ENCODE data around the gene CNST. TPM values are rescaled to one million over a fixed set of nuclear protein-coding genes. Genes with fewer than 3 reads are reported as not detected.

Gene CNST
- total RNA-seq, 1 experiment from 2014 or later, result 14.8 TPM

- intact Hi-C loops (cut with micrococcal nuclease; ENCODE audit: unreplicated experiment), result no loop called here
- no peaks in the 10 kb centered on the region for H3K4me1 ChIP-seq
- H3K4me3 ChIP-seq (ENCODE audit: low read depth, low read length), result no peak overlapping the region
- no TSS peak for BruUV-seq (replicated peaks)
- Mint-ChIP-seq H3K4me1 (ENCODE audit: low read depth, unreplicated experiment) (no peaks in the 10 kb centered on the region), H3K4me3 (ENCODE audit: unreplicated experiment) (no peak overlapping the region), H3K27me3 (ENCODE audit: insufficient read depth, unreplicated experiment) (no peaks in the 10 kb centered on the region), H3K27ac (ENCODE audit: unreplicated experiment) (no peak overlapping the region), H3K36me3 (ENCODE audit: insufficient read depth, unreplicated experiment) (peaks cover 6% of the 10 kb centered on the region), H3K9me3 (ENCODE audit: unreplicated experiment) (no peaks in the 10 kb centered on the region)
- no peak for TF ChIP-seq CTCF (IDR thresholded peaks at IDR 0.05; ENCODE audit: insufficient read depth in 1 of 2, low read depth in 1 of 2, low read length in 1 of 2, severe bottlenecking in 1 of 2, unreplicated experiment in 1 of 2)
- no peaks in the 10 kb centered on the region for H3K36me3 ChIP-seq (ENCODE audit: control insufficient read depth, insufficient read depth, low read length)
- CTCF ChIA-PET, result no interaction called here
- H3K9me3 ChIP-seq, result no peaks in the 10 kb centered on the region
- H3K27me3 ChIP-seq (replicated peaks; ENCODE audit: control insufficient read depth, insufficient read depth, low read length), result no peaks in the 10 kb centered on the region
- DNase-seq, result no peak
- POLR2A ChIA-PET, result no interaction called here
Observed at GRCh38 chr1:246618240-246618808, 52.1 kb downstream of the CNST start.

- no peak overlapping the region for H3K4me3 ChIP-seq (ENCODE audit: low read depth, low read length)
- CTCF ChIA-PET, result no interaction called here
- Mint-ChIP-seq H3K4me3 (ENCODE audit: unreplicated experiment) (no peak overlapping the region), H3K4me1 (ENCODE audit: low read depth, unreplicated experiment) (no peaks in the 10 kb centered on the region), H3K9me3 (ENCODE audit: unreplicated experiment) (no peaks in the 10 kb centered on the region), H3K27me3 (ENCODE audit: insufficient read depth, unreplicated experiment) (no peaks in the 10 kb centered on the region), H3K36me3 (ENCODE audit: insufficient read depth, unreplicated experiment) (no peaks in the 10 kb centered on the region), H3K27ac (ENCODE audit: unreplicated experiment) (no peak overlapping the region)
- intact Hi-C loops (cut with micrococcal nuclease; ENCODE audit: unreplicated experiment), result no loop called here
- no peak for DNase-seq
- H3K36me3 ChIP-seq (ENCODE audit: control insufficient read depth, insufficient read depth, low read length), result no peaks in the 10 kb centered on the region
- TF ChIP-seq CTCF (IDR thresholded peaks at IDR 0.05; ENCODE audit: insufficient read depth in 1 of 2, low read depth in 1 of 2, low read length in 1 of 2, severe bottlenecking in 1 of 2, unreplicated experiment in 1 of 2), result no peak
- no peaks in the 10 kb centered on the region for H3K4me1 ChIP-seq
- BruUV-seq (replicated peaks), result no TSS peak
- H3K27me3 ChIP-seq (replicated peaks; ENCODE audit: control insufficient read depth, insufficient read depth, low read length), result no peaks in the 10 kb centered on the region
- no peaks in the 10 kb centered on the region for H3K9me3 ChIP-seq
- POLR2A ChIA-PET, result no interaction called here
Observed at GRCh38 chr1:246622035-246622652, 55.9 kb downstream of the CNST start.

- Mint-ChIP-seq H3K27ac (ENCODE audit: unreplicated experiment) (no peak overlapping the region), H3K4me1 (ENCODE audit: low read depth, unreplicated experiment) (no peaks in the 10 kb centered on the region), H3K36me3 (ENCODE audit: insufficient read depth, unreplicated experiment) (no peaks in the 10 kb centered on the region), H3K9me3 (ENCODE audit: unreplicated experiment) (no peaks in the 10 kb centered on the region), H3K4me3 (ENCODE audit: unreplicated experiment) (no peak overlapping the region), H3K27me3 (ENCODE audit: insufficient read depth, unreplicated experiment) (no peaks in the 10 kb centered on the region)
- Histone ChIP-seq H3K4me3 (ENCODE audit: low read depth, low read length) (no peak overlapping the region), H3K9me3 (no peaks in the 10 kb centered on the region), H3K4me1 (no peaks in the 10 kb centered on the region), H3K36me3 (ENCODE audit: control insufficient read depth, insufficient read depth, low read length) (no peaks in the 10 kb centered on the region), H3K27me3 (replicated peaks; ENCODE audit: control insufficient read depth, insufficient read depth, low read length) (no peaks in the 10 kb centered on the region)
- ChIA-PET CTCF (no interaction called here), POLR2A (no interaction called here)
- intact Hi-C loops (cut with micrococcal nuclease; ENCODE audit: unreplicated experiment), result no loop called here
- no peak for DNase-seq
- no peak for TF ChIP-seq CTCF (IDR thresholded peaks at IDR 0.05; ENCODE audit: insufficient read depth in 1 of 2, low read depth in 1 of 2, low read length in 1 of 2, severe bottlenecking in 1 of 2, unreplicated experiment in 1 of 2)
- BruUV-seq (replicated peaks), result no TSS peak
Observed at GRCh38 chr1:246624091-246624490, 57.8 kb downstream of the CNST start.

Measured in Caco-2 (cell line).